Measurements from ENCODE around the gene MFSD8.
"Not testable (repeated sequence)": the region's sequence is repeated elsewhere in the genome, so short reads cannot be mapped to it uniquely, and the experiment has no call there.

The MFSD8 gene, protein sequence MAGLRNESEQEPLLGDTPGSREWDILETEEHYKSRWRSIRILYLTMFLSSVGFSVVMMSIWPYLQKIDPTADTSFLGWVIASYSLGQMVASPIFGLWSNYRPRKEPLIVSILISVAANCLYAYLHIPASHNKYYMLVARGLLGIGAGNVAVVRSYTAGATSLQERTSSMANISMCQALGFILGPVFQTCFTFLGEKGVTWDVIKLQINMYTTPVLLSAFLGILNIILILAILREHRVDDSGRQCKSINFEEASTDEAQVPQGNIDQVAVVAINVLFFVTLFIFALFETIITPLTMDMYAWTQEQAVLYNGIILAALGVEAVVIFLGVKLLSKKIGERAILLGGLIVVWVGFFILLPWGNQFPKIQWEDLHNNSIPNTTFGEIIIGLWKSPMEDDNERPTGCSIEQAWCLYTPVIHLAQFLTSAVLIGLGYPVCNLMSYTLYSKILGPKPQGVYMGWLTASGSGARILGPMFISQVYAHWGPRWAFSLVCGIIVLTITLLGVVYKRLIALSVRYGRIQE

DNA sequence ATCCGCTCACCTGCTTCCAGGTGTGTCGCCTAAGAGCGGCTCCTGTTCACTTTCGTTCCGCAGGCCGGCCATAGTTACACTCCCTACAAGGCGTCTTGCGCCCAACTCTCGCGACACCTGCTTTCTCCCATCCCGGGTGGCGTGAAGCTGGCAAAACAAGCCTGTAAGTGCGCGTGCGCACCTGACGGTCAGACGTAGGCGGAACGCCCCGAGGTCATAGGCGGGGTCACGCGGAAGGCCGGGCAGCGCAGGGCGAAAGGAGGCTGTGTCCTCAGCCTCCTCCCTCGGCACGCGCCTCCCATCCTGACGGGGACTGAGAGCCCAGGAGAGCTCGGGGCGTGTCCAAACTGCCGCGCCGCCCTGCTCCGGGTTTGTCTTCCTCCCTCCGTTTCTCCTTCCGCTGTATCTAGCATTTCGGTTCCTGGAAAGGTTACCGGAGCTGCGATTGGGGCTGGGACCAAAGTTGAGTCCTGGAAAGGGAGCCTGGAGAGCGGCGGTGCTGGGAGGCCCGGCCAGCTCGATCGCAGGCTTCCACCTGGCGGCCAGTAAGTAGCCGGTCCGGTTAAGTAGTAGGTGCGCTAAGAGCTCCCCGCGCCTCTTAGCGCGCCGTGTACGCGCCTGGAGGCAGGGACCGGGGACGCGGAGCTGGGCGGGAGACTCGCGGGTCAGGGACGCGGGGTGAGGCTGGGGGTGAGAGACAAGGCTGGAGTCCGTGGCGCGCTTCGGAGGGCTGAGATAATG, at the start of gene MFSD8, which contains the start of gene ABHD18:
TSS of gene MFSD8 (minus strand) at position 112 of the 741 bp plus-strand sequence. CDS start at position 72, 40 bp downstream.
TSS of gene ABHD18 (plus strand) at position 345 of the 741 bp plus-strand sequence. CDS start 17,550 bp downstream, outside the sequence.
- DNase-seq = peak; percentile 72

DNA sequence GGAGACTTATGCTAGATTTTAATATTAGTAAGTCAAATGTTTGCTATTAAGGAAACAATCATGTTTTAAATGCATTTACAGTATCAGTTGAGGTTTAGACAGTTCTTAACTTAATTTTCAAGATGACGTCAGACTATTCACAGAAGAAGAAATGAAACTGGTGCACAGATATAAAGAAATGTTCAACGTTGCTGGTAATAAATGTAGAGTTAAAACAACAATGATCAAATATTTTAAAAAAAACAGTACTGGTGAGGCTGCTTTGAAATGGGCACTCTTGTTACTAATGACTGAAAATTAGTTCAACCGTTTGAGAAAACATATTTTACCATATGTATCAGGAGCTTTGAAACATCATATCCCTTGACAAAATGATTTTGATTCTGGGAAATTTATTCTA, 44.5 kb upstream of the MFSD8 start:
- DNase-seq = no peak

DNA sequence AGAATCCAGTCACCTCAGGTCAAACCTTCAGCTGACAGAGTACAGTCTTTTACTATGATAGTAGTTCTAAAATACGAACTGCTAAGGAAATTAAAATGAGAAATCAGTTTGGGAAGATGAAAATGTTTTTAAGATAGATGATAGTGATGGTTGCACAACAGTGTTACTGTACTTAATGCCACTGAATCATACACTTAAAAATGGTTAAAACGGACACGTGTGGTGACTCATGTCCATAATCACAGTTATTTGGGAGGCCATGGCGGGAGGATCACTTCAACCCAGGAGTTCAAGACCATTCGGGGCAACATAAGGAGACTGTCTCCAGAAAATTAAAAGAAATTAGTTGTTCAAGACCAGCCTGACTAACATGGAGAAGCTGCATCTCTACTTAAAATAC, 41.6 kb upstream of the MFSD8 start:
- no peak for DNase-seq

DNA sequence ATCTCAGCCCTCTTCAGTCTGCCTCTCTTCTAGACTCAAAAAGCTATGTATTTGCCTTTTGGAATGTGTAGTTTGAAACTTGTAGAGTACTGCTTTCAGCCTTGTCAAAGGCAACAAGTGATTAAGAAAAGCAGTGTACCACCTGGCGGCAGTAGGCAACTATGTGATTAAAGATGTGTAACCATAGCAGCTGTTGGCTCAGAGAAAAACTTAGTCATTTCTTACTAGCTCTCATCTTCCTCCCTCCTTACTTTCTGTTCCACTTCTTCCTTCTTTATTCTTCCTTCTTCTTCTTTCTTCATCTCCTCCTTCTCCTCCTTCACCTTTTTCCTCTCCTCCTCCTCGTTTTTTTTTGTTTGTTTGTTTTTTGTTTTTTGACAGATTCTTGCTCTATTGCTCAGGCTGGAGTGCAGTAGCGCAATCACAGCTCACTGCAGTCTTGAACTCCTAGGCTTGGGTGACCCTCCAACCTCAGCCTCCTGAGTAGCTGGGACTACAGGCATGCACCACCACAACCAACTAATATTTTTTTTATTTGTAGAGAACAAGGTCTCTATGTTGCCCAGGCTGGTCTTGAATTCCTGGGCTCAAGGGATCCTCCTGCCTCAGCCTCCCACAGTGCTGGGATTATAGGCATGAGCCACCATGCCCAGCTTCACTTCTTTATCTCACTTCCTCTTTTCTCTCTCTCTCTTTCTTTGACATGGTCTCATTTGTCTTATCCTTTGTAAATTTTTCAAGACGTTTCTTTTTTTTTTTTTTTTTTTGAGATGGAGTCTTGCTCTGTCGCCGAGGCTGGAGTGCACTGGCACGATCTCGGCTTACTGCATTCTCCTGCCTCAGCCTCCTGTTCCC, 32.8 kb upstream of the MFSD8 start:
- no peak for DNase-seq

DNA sequence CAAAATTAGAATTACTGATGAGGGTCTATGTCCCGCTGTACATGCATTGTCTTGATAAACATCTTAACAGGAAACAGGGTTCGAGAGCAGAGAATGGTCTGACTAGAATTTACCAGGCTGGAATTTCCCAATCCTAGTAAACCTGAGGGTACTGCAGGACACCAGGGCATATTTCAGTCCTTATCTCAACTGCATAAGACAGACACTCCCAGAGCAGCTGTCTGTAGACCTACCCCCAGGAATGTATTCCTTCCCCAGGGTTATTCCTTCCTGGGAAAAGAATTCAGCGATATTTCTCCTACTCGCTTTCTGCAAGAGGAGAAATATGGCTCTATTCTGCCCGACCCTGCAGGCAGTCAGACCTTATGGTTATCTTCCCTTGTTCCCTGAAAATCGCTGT, 31.5 kb upstream of the MFSD8 start:
- DNase-seq = not testable (repeated sequence)

DNA sequence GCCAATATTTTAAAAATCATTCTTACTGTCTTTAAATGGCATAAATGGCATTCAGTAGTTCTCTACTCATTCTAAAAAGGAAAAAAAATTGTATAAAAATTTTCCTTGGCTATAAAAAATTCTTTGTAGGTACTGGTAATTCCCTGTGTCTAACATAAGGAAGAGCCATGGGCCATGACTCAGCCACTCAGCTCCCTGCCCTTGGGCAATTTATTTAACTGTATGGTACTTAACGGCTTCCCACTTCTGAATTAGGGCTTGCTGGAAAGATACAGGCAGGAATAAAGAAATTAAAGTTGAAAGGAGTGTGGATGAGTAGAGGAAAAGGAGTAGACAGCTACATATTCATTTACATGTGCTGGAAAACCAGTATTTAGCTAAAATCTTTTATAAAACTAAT, 30.8 kb upstream of the MFSD8 start:
- DNase-seq = no peak

DNA sequence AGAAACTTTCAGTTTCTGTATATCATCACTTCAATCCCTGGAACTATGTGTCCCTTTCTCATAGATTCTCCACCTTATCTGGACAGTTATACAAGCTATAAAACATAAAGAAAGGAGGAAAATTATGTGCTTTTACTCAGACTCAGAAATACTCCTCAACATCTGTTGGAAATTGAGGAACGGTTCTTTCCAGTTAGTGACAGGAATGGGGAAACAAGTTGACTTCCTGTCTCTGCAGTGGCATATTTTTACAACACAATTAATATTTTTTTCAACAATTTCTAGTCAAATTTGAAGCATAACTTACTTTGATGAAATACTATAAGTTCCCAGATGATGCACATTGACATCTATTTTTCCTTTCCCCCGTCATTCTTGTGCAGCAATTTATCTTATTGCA, 28.2 kb upstream of the MFSD8 start:
- no peak for DNase-seq

DNA sequence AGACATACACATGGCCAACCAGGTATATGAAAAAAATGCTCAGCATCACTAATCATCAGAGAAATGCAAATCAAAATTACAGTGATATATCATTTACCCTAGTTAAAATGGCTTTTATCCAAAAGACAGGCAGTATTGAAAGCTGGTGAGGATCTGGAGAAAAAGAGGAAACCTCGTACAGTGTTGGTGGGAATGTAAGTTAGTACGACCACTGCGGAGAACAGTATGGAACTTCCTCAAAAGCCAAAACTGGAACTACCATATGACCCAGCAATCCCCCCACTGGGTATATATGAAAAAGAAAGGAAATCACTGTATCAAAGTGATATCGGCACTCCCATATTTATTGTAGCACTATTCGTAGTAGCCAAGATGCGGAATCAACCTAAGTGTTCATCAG, 23.7 kb upstream of the MFSD8 start:
- DNase-seq = no peak

DNA sequence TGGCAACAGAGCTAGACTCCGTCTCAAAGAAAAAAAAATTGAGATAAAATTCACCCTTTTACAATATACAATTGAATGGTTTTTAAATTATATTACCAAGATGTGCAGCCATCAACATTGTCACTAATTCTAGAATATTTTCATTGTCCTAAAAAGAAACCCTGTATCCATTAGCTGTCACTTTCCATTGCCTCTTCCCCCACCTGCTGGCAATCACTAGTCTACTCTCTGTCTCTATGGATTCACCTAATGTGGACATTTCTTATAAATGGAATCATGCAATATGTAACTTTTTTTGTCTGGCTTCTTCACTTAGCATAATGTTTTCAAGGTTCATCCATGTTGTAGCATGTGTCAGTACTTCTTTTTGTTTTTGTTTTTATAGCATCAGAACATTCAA, 21.0 kb upstream of the MFSD8 start:
- no peak for DNase-seq

DNA sequence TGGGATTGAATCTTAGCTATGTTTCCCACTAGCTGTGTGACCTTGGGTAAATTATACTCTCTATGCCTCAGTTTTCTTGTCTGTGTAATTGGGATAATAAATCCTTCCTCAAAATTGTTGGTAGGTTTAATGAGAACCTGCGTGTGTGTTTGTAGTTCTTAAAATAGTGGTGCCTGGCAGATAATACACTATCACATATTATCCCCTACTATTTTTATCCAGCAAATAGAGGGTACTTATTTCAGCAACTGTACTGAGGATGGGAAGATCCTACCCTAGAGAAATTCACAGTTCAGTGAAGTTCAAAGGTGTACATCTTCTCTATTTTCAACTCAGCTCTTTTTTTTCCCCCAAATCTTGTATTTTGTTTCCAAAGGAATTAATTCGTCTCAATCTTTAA, 17.5 kb upstream of the MFSD8 start:
- DNase-seq = no peak

DNA sequence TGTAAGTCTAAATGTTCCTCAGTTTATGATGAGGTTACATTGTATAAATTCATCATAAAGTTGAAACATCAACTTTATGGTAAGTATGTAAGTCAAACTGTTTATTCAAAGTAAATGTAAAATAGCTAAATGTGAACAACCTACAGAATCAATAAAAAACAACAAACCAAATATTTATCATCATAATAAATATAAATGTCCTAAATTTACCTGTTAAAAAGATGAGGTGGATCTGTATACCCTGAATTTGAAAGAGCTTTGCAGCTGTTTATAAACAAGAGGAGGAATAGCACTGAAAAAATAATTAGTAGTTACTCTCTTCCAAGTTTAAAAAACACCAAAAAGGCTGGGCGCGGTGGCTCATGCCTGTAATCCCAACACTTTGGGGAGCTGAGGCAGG, 14.0 kb upstream of the MFSD8 start:
- DNase-seq = no peak

DNA sequence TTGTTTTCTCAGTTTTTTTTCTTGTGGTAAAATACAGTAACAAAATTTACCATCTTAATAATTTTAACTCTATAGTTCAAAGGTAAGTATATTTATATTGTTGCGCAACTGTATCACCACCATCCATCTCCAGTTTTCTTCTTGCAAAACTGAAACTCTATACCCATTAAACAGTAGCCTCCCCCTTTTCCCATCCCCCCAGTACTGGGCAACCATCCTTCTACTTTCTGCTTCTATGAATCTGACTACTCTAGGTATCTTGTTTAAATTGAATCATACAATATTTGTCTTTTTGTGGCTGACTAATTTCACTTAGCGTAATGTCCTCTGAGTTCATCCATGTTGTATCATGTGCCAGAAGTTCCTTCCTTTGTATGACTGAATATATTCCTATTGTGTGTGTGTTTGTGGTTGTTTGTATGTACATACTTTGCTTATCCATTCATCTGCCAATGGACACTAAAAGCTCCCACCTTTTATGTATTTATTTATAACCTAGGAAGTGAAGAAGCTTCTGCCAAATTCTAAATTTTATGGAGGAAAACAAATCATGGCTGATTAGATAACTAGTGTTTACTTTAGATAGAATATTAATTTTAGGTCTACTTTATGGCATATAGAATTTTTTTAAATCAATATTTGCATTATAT, 10.3 kb upstream of the MFSD8 start:
- no peak for DNase-seq

DNA sequence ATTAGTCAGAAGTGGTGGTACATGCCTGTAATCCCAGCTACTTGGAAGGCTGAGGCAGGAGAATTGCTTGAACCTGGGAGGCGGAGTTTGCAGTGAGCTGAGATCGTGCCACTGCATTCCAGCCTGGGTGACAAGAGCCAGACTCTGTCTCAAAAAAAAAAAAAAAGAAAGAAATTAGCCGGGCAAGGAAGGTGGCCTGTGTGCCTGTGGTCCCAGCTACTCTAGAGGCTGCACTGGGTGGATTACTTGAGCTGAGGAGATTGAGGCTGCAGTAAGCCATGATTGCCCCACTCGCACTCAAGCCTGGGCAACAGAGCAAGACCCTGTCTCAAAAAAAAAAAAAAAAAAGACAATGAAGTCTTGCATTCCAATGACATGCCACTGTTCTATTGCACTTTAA, 6.0 kb upstream of the MFSD8 start:
- DNase-seq = not testable (repeated sequence)

DNA sequence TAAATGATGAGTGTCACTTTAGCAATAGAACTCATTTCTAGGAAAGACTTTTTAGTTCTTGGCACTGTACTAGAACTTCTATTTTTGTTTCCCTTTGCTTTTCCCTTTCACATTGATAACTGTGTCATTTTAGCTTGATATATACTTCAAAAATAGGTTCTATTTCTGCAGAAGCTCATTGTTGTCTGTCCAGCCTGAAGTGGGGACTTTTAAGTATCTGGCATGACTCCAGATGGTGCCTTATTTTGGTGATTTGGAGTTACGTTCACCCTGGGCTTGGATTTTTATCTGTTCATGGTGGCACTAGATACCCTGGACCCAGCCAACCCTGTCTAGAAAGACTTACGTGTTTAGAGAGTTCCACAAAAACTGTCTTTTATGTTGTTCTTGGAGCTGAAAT, 3.6 kb upstream of the MFSD8 start:
- DNase-seq = no peak

DNA sequence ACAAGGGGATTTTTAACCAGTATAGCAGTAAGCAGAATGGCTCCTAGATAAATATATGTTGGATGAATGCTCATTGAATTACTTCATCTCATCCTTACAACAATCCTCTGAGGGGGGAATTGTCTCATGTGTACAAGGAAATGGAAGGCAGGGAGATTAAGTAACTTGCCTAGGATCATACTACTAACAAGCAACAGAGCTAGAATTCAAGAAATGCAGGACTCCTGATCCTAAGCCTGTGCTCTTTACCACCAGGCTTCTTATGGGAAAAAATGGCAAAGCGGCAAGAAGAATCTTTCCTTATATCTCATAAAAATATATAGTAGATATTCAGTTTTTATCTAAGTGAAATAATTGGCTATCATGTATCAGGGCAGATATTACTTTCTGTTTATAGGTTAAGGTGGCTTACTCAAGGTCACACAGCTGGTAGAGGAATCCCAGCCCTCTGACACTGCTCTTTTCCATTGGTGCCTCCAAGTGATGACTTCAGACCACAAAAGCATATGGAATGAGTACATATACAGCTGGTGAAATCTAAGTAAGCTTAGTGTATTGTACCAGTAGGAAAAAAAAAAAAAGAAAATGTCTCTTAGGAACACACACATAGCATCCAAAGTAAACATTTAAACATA, 2.3 kb upstream of the MFSD8 start:
- DNase-seq = no peak

DNA sequence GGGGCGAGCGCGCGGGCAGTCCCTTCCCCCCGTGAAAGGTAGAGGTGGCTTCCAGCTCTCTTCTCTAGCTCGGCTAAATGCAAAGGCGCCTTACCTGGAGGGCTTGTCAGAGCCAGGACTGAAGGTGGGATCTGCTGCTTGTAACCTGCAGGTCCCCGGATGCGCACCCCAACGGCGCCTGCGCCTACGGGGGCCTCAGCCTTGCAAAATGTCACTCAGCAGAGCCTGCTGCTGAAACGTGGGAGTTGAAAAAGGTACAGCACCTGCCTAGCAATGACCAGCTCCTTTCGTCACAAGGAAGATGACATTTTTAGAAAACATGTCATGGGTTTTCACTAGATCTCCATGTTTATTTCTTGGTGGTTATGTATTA, 816 bp upstream of the MFSD8 start:
- no peak for DNase-seq

DNA sequence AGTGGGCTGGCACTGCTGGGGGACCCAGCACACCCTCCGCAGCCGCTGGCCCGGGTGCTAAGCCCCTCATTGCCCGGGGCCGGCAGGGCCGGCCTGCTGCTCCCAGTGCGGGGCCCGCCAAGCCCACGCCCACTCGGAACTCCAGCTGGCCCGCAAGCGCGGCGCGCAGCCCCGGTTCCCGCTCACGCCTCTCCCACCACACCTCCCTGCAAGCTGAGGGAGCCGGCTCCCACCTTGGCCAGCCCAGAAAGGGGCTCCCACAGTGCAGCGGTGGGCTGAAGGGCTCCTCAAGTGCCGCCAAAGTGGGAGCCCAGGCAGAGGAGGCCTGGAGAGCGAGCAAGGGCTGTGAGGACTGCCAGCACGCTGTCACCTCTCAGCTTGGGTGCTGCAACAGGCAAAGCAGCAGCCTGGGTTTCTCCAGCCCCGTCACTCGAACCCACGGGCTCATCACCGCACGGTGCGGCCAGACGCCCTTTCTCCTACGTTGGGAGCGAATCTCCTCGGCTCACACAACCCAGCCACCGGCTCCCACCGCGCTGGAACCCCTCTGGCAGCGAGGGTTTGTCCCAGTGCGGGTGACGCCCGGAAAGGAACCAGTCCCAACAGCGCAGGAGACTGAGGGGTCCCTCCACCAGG, 429 bp downstream of the MFSD8 start:
- DNase-seq = not testable (repeated sequence)

DNA sequence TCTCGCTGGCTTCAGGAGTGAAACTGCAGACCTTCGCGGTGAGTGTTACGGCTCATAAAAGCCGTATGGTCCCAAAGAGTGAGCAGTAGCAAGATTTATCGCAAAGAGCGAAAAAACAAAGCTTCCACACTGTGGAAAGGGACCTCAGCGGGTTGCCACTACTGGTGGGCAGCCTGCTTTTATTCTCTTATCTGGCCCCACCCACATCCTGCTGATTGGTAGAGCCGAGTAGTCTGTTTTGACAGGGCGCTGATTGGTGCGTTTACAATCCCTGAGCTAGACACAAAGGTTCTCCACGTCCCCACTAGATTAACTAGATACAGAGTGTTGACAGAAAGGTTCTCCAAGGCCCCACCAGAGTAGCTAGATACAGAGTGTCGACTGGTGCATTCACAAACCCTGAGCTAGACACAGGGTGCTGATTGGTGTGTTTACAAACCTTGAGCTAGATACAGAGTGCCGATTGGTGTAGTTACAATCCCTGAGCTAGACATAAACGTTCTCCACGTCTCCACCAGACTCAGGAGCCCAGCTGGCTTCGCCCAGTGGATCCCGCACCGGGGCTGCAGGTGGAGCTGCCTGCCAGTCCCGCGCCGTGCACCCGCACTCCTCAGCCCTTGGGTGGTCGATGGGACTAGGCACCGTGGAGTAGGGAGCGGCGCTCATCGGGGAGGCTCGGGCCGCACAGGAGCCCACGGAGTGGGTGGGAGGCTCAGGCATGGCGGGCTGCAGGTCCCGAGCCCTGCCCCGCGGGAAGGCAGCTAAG, 1.2 kb downstream of the MFSD8 start:
- DNase-seq = not testable (repeated sequence)

DNA sequence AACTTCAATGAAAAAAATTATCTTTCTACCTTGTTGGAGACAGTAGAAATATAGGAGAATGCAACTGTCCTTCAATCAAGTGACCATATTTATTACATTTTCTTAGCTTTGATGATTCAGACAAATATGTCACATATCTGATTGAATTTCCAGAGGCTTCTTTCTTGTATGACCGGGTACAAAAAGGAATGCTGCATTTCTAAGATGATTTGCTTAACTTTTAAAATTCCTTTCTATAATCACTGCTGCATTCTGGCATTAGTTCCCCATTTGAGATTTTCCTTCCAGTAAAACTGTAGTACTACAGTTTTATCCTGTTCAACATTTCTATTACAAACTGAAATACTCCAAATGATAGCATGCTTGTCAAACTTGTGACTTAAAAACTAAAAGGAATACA, 5.2 kb downstream of the MFSD8 start:
- DNase-seq = no peak

DNA sequence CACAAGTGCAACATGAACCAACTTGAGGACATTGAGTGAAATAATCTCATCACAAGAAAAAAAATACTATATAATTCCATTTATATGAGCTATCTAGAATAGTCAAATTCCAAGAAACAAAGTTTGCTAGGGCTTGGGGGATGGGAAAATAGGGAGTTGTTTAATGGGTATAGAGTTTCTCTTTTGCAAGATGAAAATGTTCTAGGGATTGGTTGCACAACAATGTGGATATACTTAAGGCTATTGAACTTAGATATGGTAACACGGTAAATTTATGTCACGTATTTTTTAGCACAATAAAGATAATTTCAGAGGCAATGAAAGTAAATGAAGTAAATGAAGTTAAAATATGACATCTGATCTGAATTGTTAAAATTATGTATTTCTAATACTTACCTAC, 7.9 kb downstream of the MFSD8 start:
- DNase-seq = no peak

DNA sequence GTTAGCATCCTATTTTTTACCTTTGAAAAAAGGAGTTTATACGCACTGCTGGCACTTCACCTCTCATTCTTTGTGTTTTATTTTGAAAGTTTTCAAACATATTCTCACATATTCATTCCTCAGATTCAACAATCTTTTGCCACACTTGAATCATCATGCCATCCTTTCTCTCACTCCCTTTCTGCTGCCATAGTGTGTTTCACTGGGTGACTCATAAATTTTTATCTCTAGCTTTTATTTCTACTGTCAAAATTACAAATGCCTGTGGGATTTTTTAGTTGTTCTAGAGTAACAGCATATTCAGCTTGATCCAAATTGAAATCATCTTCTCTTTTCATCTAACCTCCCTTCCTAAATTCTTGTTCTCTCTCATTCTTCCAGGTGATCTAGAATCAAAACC, 28.0 kb downstream of the MFSD8 start:
- DNase-seq = no peak

Data from NCI-H524 treated with DMSO at 0.1 percent for 48 hours (cell line).